B cell (primary cell): ENCODE measurements around the gene CHST8. TPM values are rescaled to one million over a fixed set of nuclear protein-coding genes. Genes with fewer than 3 reads are reported as not detected.

ENCODE experiments used
- ATAC-seq: fragments of 200-7000 bp; cut with Tn5 transposase; one replicate; pipeline ENCODE4 v1.10.0; 2021; ENCODE audit warnings: low read depth, mild to moderate bottlenecking, moderate number of reproducible peaks, moderate library complexity
- CTCF ChIA-PET: fragments of 350-600 bp; sonication (Branson Sonifier 250); formaldehyde crosslinking; loops from one replicate; lab custom pipeline; 2021; ENCODE audit warnings: antibody characterized with exemption, inconsistent platforms; lab: Charles Lee
- POLR2A ChIA-PET: fragments of 350-600 bp; sonication (Branson Sonifier 250); formaldehyde crosslinking; loops from one replicate; lab custom pipeline; 2021; ENCODE audit warnings: antibody characterized with exemption; lab: Charles Lee
- DNase-seq: peaks from one replicate; pipeline ENCODE4 v3.0.0; 2013
- H2AFZ ChIP-seq: 2 replicates; pipeline ENCODE4 v1.6.1; 2012; ENCODE audit warnings: mild to moderate bottlenecking, low read depth, low read length; ENCODE audit not compliant: insufficient read depth, poor library complexity, severe bottlenecking
- H3K27ac ChIP-seq, 2 donors: 1 replicate in 1 of 2; 2 replicates in 1 of 2; pipeline ENCODE4 v1.5.1; 2012 to 2013; ENCODE audit warnings: low read length in 2 of 2, mild to moderate bottlenecking in 2 of 2, moderate library complexity in 1 of 2
- H3K27me3 ChIP-seq, 4 experiments: fragments of 200-600 bp in 1 of 4; sonication (generic) in 1 of 4; replicated peaks in 1 of 4; 1 replicate in 2 of 4; 2 replicates in 2 of 4; pipeline versions ENCODE4 v1.6.1 to v1.7.0; 2013 to 2016; ENCODE audit warnings: low read length in 3 of 4, mild to moderate bottlenecking in 2 of 4, mixed read lengths in 1 of 4, moderate library complexity in 1 of 4; ENCODE audit not compliant: insufficient read depth in 4 of 4, control insufficient read depth in 3 of 4; ENCODE audit errors: control extremely low read depth in 1 of 4
- H3K36me3 ChIP-seq, 2 experiments: replicated peaks in 1 of 2; 1 replicate in 1 of 2; 2 replicates in 1 of 2; pipeline versions ENCODE4 v1.6.1 to v1.7.1; 2013; ENCODE audit warnings: low read length in 1 of 2; ENCODE audit not compliant: insufficient read depth in 2 of 2, control insufficient read depth in 1 of 2; ENCODE audit errors: control extremely low read depth in 1 of 2, extremely low read depth in 1 of 2
- H3K4me1 ChIP-seq, 2 donors: fragments of 200-600 bp in 1 of 2; sonication (generic) in 1 of 2; 1 replicate in 1 of 2; 2 replicates in 1 of 2; pipeline versions ENCODE4 v1.5.1 to v1.6.1; 2013 to 2017; ENCODE audit warnings: low read length in 2 of 2; ENCODE audit not compliant: control insufficient read depth in 2 of 2, insufficient read depth in 2 of 2
- H3K4me2 ChIP-seq: replicated peaks from 2 replicates; pipeline ENCODE3; 2012; ENCODE audit warnings: mild to moderate bottlenecking, low read depth, low read length; ENCODE audit not compliant: poor library complexity, severe bottlenecking
- H3K4me3 ChIP-seq, 5 experiments: fragments of 200-600 bp in 1 of 5; sonication (generic) in 1 of 5; 1 replicate in 3 of 5; 2 replicates in 2 of 5; pipeline versions ENCODE4 v1.5.1 to v1.7.0; 2011 to 2016; ENCODE audit warnings: low read length in 4 of 5, mild to moderate bottlenecking in 4 of 5, low read depth in 2 of 5, control low read depth in 1 of 5, moderate library complexity in 1 of 5; ENCODE audit not compliant: insufficient read depth in 1 of 5; ENCODE audit errors: control extremely low read depth in 1 of 5, extremely low read depth in 1 of 5
- H3K79me2 ChIP-seq: fragments of 200-600 bp; sonication (generic); one replicate; pipeline ENCODE4 v1.6.0; 2016; ENCODE audit warnings: low read length; ENCODE audit not compliant: control insufficient read depth, insufficient read depth
- H3K9ac ChIP-seq: fragments of 200-600 bp; sonication (generic); 2 replicates; pipeline ENCODE4 v1.6.1; 2017; ENCODE audit warnings: mild to moderate bottlenecking, low read length, moderate library complexity
- H3K9me3 ChIP-seq, 3 donors: one replicate each; pipeline versions ENCODE4 v1.6.1 to v1.7.1; 2013; ENCODE audit warnings: low read length in 2 of 3; ENCODE audit not compliant: control insufficient read depth in 2 of 3, insufficient read depth in 1 of 3; ENCODE audit errors: control extremely low read depth in 1 of 3
- H4K20me1 ChIP-seq: 2 replicates; pipeline ENCODE4 v1.6.0; 2012; ENCODE audit warnings: mild to moderate bottlenecking, low read length; ENCODE audit not compliant: insufficient read depth, control insufficient read depth, poor library complexity, severe bottlenecking
- H3K27ac Mint-ChIP-seq: one replicate; pipeline ENCODE4 v1.8.0; 2021; ENCODE audit warnings: mixed read lengths
- H3K27me3 Mint-ChIP-seq: one replicate; pipeline ENCODE4 v1.8.0; 2021; ENCODE audit warnings: mixed read lengths
- H3K4me1 Mint-ChIP-seq: one replicate; pipeline ENCODE4 v1.8.0; 2021; ENCODE audit warnings: mixed read lengths
- H3K4me3 Mint-ChIP-seq: one replicate; pipeline ENCODE4 v1.8.0; 2021; ENCODE audit warnings: mixed read lengths
- H3K9me3 Mint-ChIP-seq: one replicate; pipeline ENCODE4 v1.8.0; 2022; ENCODE audit warnings: mixed read lengths; ENCODE audit not compliant: insufficient read depth
- EZH2 ChIP-seq: IDR thresholded peaks from 2 replicates; pipeline ENCODE4 v1.6.1; 2012; ENCODE audit warnings: borderline replicate concordance, low read depth, mild to moderate bottlenecking, moderate library complexity, low read length; ENCODE audit not compliant: insufficient read depth, poor library complexity, severe bottlenecking
- WGBS: methylation state at CpG from one replicate; pipeline ENCODE4 v1.1.5; 2013; ENCODE audit warnings: missing lambda C conversion rate; ENCODE audit not compliant: insufficient coverage; 5-methylcytosine and 5-hydroxymethylcytosine counted together
- intact Hi-C: fragments of 100-400 bp; cut with micrococcal nuclease; formaldehyde crosslinking; loops from one replicate; pipeline ENCODE4 v1.10.0; 2022
- polyA plus RNA-seq: library from polyadenylated mRNA; depleted of rRNA; stranded (reverse); fragments of >200 nt; gene quantifications from 2 replicates; pipeline ENCODE4 v1.2.3, GENCODE V29; 2012
- total RNA-seq, 2 donors: library from RNA; stranded (reverse); fragments of 120-200 nt in 1 of 2; gene quantifications; 1 replicate in 1 of 2; 2 replicates in 1 of 2; pipeline versions ENCODE4 v1.2.3 to v1.2.4, GENCODE V29; 2013 to 2022
- TF ChIP-seq, protein P1 (sequence below): fragments of 200-600 bp; IDR thresholded peaks from one replicate; pipeline ENCODE4 v1.8.0; 2022; ENCODE audit warnings: antibody characterized with exemption, mild to moderate bottlenecking

Gene CHST8
- total and polyA plus RNA-seq, 2 donors (not counting 1 experiment from before 2014, with no cell fraction given): not detected

DNA sequence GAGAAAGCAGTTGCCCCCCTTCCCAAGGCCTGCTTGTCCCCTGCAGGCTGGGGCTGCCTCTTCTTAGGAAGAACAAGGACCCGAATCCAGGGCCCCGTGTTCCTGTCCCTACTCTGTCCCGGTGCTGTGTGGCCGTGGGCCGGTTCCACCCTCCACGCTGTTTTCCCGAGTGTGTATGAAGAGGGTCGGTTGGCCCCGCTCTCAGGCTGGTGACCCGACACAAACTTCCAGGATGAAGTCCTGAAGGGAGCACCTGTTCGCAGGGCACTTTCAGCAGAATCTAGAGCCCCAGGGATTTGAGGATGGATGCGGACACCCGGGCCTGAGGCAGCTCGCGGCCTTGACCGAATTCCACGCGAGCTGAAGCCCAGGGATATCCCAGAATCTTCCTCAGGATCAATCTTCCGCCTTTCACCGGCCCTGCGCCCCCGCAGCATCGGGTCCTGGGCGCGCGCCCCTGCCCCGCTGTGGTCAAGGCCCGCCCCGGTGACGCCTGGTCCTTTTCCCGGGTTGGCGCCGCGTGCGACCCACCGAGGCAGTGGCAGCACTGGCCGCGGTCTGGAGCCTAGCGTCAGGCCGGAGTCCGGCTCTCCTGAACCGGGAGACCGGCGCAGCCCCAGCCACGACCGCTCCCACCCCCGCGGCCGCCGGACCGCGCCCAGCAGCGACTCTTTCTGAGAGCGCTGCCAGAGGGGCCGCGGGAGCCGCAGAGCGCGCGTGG, 528 bp upstream of the CHST8 start:
- no peak for TF ChIP-seq EZH2
- no peak overlapping the region for H3K4me3 Mint-ChIP-seq
- Histone ChIP-seq H2AFZ (no peak overlapping the region), H4K20me1 (no peaks in the 10 kb centered on the region), H3K4me3 (no peak overlapping the region), H3K36me3 (no peaks in the 10 kb centered on the region), H3K79me2 (no peaks in the 10 kb centered on the region), H3K27ac (no peak overlapping the region), H3K4me1 (no peaks in the 10 kb centered on the region), H3K27me3 (peaks cover 0 to 34% (median 5%) of the 10 kb centered on the region in 4 experiments), H3K4me2 (no peak overlapping the region), H3K9me3 (peaks cover 0 to 6% (median 0%) of the 10 kb centered on the region in 3 donors), H3K9ac (no peak overlapping the region)
- DNase-seq (no peak), ATAC-seq (no peak)
- no peak overlapping the region for H3K27ac Mint-ChIP-seq
- intact Hi-C loops: no loop called here
- CTCF ChIA-PET: no interaction called here
- H3K27me3 Mint-ChIP-seq: peaks cover 41% of the 10 kb centered on the region
- WGBS: 21% methylated on average over 60 of the region's 60 CpGs
- H3K4me1 Mint-ChIP-seq: no peaks in the 10 kb centered on the region
- H3K9me3 Mint-ChIP-seq: no peaks in the 10 kb centered on the region
- POLR2A ChIA-PET: no interaction called here

DNA sequence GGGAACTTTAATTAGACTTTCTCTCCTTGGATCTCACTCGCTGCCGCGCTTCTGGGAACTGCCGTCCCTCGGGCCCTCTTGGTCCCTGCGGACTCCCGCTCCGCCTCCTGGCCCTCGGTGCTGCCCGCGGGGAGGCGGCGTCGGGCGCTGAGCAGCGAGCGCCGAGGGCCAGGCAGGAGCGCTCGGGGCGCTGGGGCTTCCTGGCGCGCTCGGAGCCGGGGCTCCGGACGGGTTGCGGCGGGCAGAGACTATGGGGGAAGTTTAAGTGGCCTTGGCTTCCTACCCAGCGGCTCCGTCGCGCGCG, 704 bp downstream of the CHST8 start:
- TF ChIP-seq, protein P1, sequence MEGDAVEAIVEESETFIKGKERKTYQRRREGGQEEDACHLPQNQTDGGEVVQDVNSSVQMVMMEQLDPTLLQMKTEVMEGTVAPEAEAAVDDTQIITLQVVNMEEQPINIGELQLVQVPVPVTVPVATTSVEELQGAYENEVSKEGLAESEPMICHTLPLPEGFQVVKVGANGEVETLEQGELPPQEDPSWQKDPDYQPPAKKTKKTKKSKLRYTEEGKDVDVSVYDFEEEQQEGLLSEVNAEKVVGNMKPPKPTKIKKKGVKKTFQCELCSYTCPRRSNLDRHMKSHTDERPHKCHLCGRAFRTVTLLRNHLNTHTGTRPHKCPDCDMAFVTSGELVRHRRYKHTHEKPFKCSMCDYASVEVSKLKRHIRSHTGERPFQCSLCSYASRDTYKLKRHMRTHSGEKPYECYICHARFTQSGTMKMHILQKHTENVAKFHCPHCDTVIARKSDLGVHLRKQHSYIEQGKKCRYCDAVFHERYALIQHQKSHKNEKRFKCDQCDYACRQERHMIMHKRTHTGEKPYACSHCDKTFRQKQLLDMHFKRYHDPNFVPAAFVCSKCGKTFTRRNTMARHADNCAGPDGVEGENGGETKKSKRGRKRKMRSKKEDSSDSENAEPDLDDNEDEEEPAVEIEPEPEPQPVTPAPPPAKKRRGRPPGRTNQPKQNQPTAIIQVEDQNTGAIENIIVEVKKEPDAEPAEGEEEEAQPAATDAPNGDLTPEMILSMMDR: no peak
- no peak for TF ChIP-seq EZH2
- Mint-ChIP-seq H3K27me3 (peaks cover 45% of the 10 kb centered on the region), H3K4me3 (no peak overlapping the region), H3K27ac (no peak overlapping the region), H3K9me3 (no peaks in the 10 kb centered on the region), H3K4me1 (no peaks in the 10 kb centered on the region)
- Histone ChIP-seq H3K79me2 (no peaks in the 10 kb centered on the region), H3K4me2 (peak overlapping the region; percentile 8), H3K27me3 (peaks cover 0 to 34% (median 5%) of the 10 kb centered on the region in 4 experiments), H2AFZ (no peak overlapping the region), H3K4me1 (no peaks in the 10 kb centered on the region), H3K9ac (no peak overlapping the region), H3K4me3 (no peak overlapping the region), H4K20me1 (no peaks in the 10 kb centered on the region), H3K9me3 (peaks cover 0 to 7% (median 0%) of the 10 kb centered on the region in 3 donors), H3K36me3 (no peaks in the 10 kb centered on the region), H3K27ac (no peak overlapping the region)
- intact Hi-C loops: no loop called here
- ChIA-PET CTCF (no interaction called here), POLR2A (no interaction called here)
- ATAC-seq (no peak), DNase-seq (no peak)
- WGBS: 6% methylated on average over 35 of the region's 35 CpGs
